ENCODE results near the gene PALLD. TPM values are rescaled to one million over a fixed set of nuclear protein-coding genes. Genes with fewer than 3 reads are reported as not detected.

PALLD gene
- total RNA-seq, 1 experiment from 2014 or later = 18.3 TPM

DNA sequence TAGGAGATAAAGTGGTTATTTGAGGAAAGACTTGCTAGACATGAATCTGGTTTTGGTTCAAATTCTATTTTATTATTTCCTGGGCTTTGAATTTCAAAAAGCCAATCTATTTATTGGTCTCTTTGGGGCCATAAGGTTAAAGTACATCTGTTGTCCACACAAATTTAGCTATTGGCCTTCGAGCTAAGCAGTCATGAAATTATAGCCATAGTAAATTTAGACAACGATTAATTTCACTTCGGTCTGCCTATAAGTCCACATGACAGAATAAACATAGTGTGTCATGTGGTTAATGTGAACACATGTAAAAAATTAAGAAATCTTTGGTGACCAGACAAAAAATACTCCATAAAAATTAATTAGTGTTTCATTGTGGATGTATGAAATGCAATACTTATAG, 161.9 kb downstream of the PALLD start:
- Histone ChIP-seq H4K8ac (replicated peaks; ENCODE audit: insufficient read length, low read depth, low read length) (no peak overlapping the region), H4K20me1 (ENCODE audit: control insufficient read depth, insufficient read depth, insufficient read length) (no peaks in the 10 kb centered on the region), H2AFZ (ENCODE audit: low read length) (no peak overlapping the region), H3K14ac (ENCODE audit: insufficient read depth, low read length) (no peak overlapping the region), H2BK5ac (ENCODE audit: insufficient read length, low read length) (no peak overlapping the region), H3K9me3 (ENCODE audit: control insufficient read depth, low read depth, low read length) (no peaks in the 10 kb centered on the region), H3K4ac (ENCODE audit: low read depth, low read length) (no peak overlapping the region), H3K27me3 (ENCODE audit: insufficient read depth, low read length) (no peaks in the 10 kb centered on the region), H4K5ac (ENCODE audit: insufficient read length, low read depth, low read length) (no peak overlapping the region), H2AK5ac (ENCODE audit: insufficient read length, low read length) (no peak overlapping the region), H4K91ac (ENCODE audit: insufficient read length, low read depth, low read length) (no peak overlapping the region), H3T11ph (ENCODE audit: low read length) (no peak overlapping the region), H2BK20ac (ENCODE audit: low read depth, low read length, poor library complexity, severe bottlenecking) (no peak overlapping the region), H3K23ac (ENCODE audit: insufficient read length, low read depth, low read length) (no peak overlapping the region), H3K27ac (ENCODE audit: insufficient read length, low read depth, low read length) (no peak overlapping the region), H2BK15ac (ENCODE audit: low read depth, low read length) (no peak overlapping the region), H2BK120ac (ENCODE audit: low read depth, low read length, poor library complexity, severe bottlenecking) (no peak overlapping the region), H3K79me2 (ENCODE audit: insufficient read depth, low read length) (no peaks in the 10 kb centered on the region), H3K23me2 (ENCODE audit: insufficient read length, low read depth, low read length, poor library complexity, severe bottlenecking) (no peaks in the 10 kb centered on the region), H3K56ac (ENCODE audit: insufficient read length, low read depth, low read length) (no peak overlapping the region), H3K4me2 (ENCODE audit: insufficient read depth, insufficient read length, low read length) (no peak overlapping the region), H3K79me1 (ENCODE audit: insufficient read depth, low read depth, low read length, poor library complexity, severe bottlenecking) (no peaks in the 10 kb centered on the region), H3K4me1 (ENCODE audit: insufficient read depth, low read length) (peaks cover 3% of the 10 kb centered on the region; the same call in 1 of the 2 replicates), H2BK12ac (ENCODE audit: insufficient read length, low read depth, low read length) (no peak overlapping the region), H3K9ac (ENCODE audit: extremely low read depth, insufficient read length, low read length) (no peak overlapping the region), H3K18ac (ENCODE audit: insufficient read length, low read depth, low read length) (no peak overlapping the region)
- Mint-ChIP-seq H3K27ac (no peak overlapping the region), H3K27me3 (ENCODE audit: low read depth) (no peaks in the 10 kb centered on the region), H3K36me3 (ENCODE audit: insufficient read depth in 1 of 3, low read depth in 3 of 3) (no peaks in the 10 kb centered on the region), H3K4me1 (peaks cover 12 to 13% of the 10 kb centered on the region in 2 experiments), H3K9me3 (no peaks in the 10 kb centered on the region), H3K4me3 (no peak overlapping the region)
- TF ChIP-seq, protein P1, sequence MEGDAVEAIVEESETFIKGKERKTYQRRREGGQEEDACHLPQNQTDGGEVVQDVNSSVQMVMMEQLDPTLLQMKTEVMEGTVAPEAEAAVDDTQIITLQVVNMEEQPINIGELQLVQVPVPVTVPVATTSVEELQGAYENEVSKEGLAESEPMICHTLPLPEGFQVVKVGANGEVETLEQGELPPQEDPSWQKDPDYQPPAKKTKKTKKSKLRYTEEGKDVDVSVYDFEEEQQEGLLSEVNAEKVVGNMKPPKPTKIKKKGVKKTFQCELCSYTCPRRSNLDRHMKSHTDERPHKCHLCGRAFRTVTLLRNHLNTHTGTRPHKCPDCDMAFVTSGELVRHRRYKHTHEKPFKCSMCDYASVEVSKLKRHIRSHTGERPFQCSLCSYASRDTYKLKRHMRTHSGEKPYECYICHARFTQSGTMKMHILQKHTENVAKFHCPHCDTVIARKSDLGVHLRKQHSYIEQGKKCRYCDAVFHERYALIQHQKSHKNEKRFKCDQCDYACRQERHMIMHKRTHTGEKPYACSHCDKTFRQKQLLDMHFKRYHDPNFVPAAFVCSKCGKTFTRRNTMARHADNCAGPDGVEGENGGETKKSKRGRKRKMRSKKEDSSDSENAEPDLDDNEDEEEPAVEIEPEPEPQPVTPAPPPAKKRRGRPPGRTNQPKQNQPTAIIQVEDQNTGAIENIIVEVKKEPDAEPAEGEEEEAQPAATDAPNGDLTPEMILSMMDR (conservative IDR thresholded peaks at IDR 0.05) = no peak
- no CpG with 5 or more reads among the region's 3 CpGs for WGBS (ENCODE audit: extremely low coverage, insufficient read length, low lambda C conversion rate)
- DNase-seq = no peak

Data from H9 (cell line).